ENCODE data around the gene GRK1.

The GRK1 gene

DNA sequence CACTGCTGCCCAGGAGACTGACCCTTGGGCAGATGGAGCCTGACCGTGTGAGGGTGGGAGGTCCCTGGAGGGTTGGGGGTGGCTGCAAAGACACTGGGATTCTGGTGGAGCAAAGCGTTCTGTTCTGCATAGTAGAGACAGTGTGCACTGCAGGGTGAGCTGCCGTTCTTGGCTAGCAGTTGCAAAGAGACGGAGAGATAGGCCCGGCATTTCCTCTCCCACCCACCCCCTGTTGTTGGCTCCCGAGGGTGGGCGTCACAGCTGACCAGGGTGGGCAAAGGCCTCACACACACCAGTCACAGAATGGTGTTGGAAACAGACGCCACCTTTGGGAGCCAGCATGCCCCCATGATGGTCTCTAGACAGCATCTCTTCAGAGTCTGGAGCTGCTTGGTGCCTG lies 103.4 kb downstream of the GRK1 start:
- no peak for DNase-seq
- no peak for TF ChIP-seq POLR2A (IDR thresholded peaks at IDR 0.05; ENCODE audit: low read length)
- no peak for TF ChIP-seq GATA1 (IDR thresholded peaks at IDR 0.05; ENCODE audit: low read depth, low read length)

DNA sequence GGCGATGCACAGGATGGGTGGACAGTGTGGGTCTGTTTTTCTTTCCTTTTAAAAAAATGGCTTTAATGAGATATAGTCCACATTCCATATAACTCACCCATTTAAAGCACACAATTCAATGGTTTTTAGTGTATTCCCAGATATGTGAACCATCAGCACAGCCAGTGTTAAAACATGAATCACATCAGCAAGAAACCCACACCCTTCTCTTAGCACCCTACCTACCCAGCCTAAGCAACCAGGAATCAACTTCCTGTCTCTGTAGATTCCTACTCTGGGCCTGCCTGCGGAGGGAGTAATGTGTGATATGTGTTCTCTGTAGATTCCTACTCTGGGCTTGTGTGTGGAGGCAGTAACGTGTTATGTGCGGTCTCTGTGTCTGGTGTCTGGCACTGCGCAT lies 103.9 kb downstream of the GRK1 start:
- no peak for DNase-seq

GRCh38 chr13:113771709-113772331 lies 104.8 kb downstream of the GRK1 start:
- no peak for DNase-seq
- TF ChIP-seq GATA1 (IDR thresholded peaks at IDR 0.05; ENCODE audit: low read depth, low read length), result no peak
- no peak for TF ChIP-seq POLR2A (IDR thresholded peaks at IDR 0.05; ENCODE audit: low read length)

More for the DNA sequence above, 103.9 kb downstream of the GRK1 start:
- no peak for TF ChIP-seq POLR2A (IDR thresholded peaks at IDR 0.05; ENCODE audit: low read length)

GRCh38 chr13:113774177-113775107 lies 107.4 kb downstream of the GRK1 start:
- peak in 1 of 2 experiments; percentile 34 for DNase-seq
- TF ChIP-seq POLR2A (IDR thresholded peaks at IDR 0.05; ENCODE audit: low read length), result no peak
- TF ChIP-seq GATA1 (IDR thresholded peaks at IDR 0.05; ENCODE audit: low read depth, low read length), result no peak

- DNase-seq, result no peak
These were observed 108.6 kb downstream of the GRK1 start for GRCh38 chr13:113775451-113776145.

DNA sequence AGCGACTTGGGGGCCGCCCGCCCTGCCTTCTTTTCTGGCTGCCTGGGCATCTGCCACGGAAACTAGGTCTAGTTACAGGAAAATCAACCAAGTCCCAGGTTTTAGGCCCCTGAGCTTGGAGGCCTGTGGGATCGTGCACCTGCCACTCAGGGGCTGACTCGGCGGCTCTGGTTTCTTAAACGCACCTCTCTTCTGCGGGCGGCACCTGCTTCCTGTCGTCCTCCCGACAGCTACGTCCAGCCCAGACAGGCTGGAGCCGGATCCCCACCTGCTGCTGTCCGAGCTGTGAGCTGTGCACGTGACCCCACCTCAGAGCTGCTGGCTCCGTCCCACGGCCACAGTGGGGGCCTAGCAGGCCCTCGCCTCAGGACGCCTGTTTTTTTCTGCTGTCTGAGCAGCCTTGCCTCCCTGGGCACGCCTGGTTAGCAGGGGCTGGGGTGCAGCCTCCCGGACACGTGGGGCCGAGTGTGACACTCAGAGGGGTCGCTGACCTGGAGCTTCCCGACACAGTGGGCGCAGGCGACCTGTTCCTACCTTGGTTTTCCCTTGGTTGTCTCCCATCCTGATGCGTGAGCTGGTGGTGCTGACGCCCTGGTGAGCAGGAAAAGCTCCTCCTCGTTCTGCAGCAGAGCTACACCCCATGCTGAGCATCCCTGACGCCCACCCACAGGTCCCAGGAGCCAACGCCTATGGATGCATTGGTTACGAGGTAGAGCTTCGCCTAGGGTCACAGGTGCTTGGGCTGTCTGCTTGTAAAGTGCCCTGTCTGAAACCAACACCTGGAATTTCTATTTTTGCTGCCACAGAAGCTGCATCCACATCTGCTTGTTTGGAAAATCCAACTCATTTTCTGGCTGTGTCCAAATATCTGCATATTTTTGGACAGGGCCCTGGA lies 109.5 kb downstream of the GRK1 start:
- no peak for DNase-seq
- TF ChIP-seq GATA1 (IDR thresholded peaks at IDR 0.05; ENCODE audit: low read depth, low read length) (no peak), POLR2A (IDR thresholded peaks at IDR 0.05; ENCODE audit: low read length) (no peak)

More at GRCh38 chr13:113775451-113776145, 108.6 kb downstream of the GRK1 start:
- TF ChIP-seq POLR2A (IDR thresholded peaks at IDR 0.05; ENCODE audit: low read length) (no peak), GATA1 (IDR thresholded peaks at IDR 0.05; ENCODE audit: low read depth, low read length) (no peak)

DNA sequence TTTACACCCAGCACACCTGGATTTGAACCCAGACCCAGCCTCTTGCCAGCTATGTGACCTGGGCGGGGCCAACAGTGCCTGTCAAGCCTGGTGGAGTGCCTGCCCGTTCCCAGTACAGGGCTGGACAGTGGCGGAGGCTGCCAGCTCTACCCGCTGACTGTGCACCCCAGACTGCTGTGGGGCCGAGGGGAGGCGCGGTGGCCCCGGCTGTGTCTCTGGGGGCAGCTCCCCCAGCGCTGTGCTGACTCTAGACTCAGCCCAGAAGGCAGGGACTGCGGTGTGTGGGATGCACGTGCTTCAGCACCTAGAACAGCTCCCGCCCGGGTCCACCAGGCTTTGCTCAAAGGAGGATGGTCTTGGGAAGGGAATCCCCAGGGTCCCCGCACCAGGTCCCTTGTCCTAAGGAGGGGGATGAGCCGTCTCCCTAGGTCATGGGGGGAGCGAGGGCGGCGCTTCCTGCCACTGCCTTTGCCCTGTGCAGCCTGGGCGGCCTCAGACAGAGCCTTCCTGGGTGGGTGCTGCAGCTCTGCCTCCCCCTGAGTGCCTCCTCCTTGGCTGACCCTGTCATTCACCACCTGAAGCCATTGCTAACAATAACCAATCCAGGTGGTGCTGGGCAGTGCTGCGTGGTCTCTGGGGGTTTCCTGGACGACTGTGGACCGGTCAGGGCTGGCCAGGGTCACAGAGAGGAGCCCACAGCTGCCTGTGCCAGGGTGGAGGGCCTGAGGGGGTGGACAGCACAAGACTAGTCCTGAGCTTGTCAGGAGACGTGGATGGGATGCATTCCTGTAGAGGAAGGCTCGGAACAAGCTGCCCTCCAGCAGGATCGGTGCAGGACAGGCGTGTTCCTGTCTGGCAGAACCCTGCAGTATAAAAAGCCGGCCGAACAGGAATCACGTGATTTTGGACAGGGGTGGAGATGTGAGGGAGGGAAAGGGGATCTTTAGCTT lies 110.6 kb downstream of the GRK1 start:
- TF ChIP-seq GATA1 (IDR thresholded peaks at IDR 0.05; ENCODE audit: low read depth, low read length) (no peak), POLR2A (IDR thresholded peaks at IDR 0.05; ENCODE audit: low read length) (no peak)
- peak in 1 of 2 experiments; percentile 20 for DNase-seq

GRCh38 chr13:113781571-113781970 lies 114.6 kb downstream of the GRK1 start:
- TF ChIP-seq GATA1 (IDR thresholded peaks at IDR 0.05; ENCODE audit: low read depth, low read length) (no peak), POLR2A (IDR thresholded peaks at IDR 0.05; ENCODE audit: low read length) (no peak)

GRCh38 chr13:113782472-113782871 lies 115.5 kb downstream of the GRK1 start:
- TF ChIP-seq GATA1 (IDR thresholded peaks at IDR 0.05; ENCODE audit: low read depth, low read length) (no peak), POLR2A (IDR thresholded peaks at IDR 0.05; ENCODE audit: low read length) (no peak)
- no peak for DNase-seq

More at GRCh38 chr13:113781571-113781970, 114.6 kb downstream of the GRK1 start:
- DNase-seq, result no peak

DNA sequence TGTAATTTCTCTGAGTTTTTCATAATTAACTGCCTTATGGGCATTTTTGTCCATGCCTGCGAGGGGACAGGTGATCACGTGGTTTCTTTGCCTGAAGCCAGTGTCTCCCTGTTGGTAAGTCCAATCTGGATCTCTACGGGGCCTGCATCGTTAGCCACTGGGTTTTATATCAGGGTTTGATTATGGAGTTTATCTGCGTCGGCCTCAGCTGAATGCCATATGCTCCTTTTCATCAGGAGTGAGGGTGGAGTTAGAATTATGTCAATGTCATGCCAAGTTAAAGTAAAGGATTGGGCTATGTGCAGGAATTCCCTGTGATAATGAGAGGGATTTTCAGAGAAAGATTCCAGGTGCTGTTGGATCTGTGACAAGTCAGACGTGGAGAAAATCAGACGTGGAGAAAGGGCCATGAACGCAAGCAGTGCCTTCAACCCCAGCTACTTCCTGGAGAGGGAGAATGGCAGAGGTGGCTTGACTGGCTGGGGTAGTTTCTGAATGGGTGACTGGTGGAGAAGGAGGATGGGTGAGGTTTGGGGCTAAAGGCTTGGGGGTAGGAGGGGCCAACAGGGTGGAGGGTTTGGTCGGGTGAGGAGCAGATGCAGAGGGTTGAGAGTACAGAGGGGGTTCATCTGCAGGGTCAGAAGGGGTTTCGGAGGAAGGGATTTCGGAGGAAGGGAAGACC lies 116.3 kb downstream of the GRK1 start:
- TF ChIP-seq POLR2A (IDR thresholded peaks at IDR 0.05; ENCODE audit: low read length) (no peak), GATA1 (IDR thresholded peaks at IDR 0.05; ENCODE audit: low read depth, low read length) (no peak)
- DNase-seq, result no peak

DNA sequence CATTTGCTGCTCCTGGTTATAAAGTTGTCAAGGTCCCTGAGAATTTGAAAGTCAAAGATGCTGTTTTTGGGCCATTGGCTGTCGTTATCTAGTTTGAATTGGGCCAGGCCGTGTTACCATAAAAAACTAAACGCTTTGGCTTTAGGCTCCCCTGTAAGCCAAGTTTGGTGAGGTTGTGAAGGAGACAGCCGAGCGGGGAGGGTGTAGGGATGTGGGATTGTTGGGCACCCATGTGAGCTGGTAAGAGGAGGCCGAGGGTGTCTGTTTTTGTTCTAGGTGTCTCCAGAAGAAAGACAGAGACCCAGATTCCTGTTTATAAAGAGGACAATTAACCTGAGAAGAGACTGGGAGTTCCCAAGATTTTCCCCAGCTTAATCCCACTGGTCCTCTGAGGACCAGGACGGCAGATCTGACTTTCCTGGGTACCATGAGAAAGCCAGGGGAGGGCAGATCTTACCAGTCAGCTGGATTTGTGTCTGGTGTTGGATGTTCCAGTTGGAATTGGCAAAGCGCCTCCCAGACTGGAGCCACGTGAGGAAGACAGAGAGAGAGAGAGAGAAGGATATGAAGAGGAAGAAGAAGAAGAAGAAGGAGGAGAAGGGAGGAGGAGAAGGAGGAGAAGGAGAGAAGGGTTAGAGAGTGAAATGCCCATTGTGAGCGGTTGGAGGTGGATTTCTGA lies 117.1 kb downstream of the GRK1 start:
- DNase-seq, result no peak
- TF ChIP-seq GATA1 (IDR thresholded peaks at IDR 0.05; ENCODE audit: low read depth, low read length) (no peak), POLR2A (IDR thresholded peaks at IDR 0.05; ENCODE audit: low read length) (no peak)

All from erythroblast (primary cell).